Spleen (tissue), 7 donors: ENCODE data around the gene ZNF418.

Experiments used
- CTCF ChIP-seq, 11 experiments: fragments of 200-600 bp in 7 of 11; fragments of 450-650 bp in 4 of 11; sonication (generic) in 4 of 11; IDR thresholded peaks in 8 of 11; conservative IDR thresholded peaks in 3 of 11; 1 replicate in 7 of 11; 2 replicates in 4 of 11; pipeline versions ENCODE4 v1.4.0 to v1.8.0; 2016 to 2021; ENCODE audit warnings: antibody characterized with exemption in 11 of 11, inconsistent platforms in 4 of 11, mild to moderate bottlenecking in 1 of 11
- POLR2A ChIP-seq, 3 donors: fragments of 450-650 bp; IDR thresholded peaks; one replicate each; pipeline ENCODE4 v1.5.1; 2017; ENCODE audit warnings: antibody characterized with exemption in 3 of 3, mild to moderate bottlenecking in 1 of 3
- POLR2AphosphoS5 ChIP-seq, 3 donors: sonication (generic); formaldehyde crosslinking; IDR thresholded peaks; one replicate each; pipeline ENCODE4 v1.5.1; 2017; ENCODE audit warnings: antibody characterized with exemption in 3 of 3
- donor health status: DM: no; HTN: no; CAD: no; lungs with moderate emphysema.
- donor health status: DM: no; HTN: no; CAD: no.
- donor health status: DM: no; HTN: no; CAD: no.

GRCh38 chr19:57905258-57905657, 29.9 kb downstream of the ZNF418 start:
- no peak for TF ChIP-seq POLR2AphosphoS5 (IDR thresholded peaks at IDR 0.05)
- TF ChIP-seq CTCF (IDR thresholded peaks at IDR 0.05 in 8 of 11, conservative IDR thresholded peaks at IDR 0.05 in 3 of 11), result no peak
- no peak for TF ChIP-seq POLR2A (IDR thresholded peaks at IDR 0.05)
